HG03558 (cell line): ENCODE results near the gene TENT4B.

Experiments
- ATAC-seq: cut with Tn5 transposase; IDR thresholded peaks from one replicate; pipeline ENCODE4 v1.9.1; 2021; ENCODE audit warnings: moderate number of reproducible peaks; ENCODE audit not compliant: unreplicated experiment; ENCODE audit errors: extremely low read depth

TENT4B gene

GRCh38 chr16:50280932-50281331 is 127.8 kb downstream of the TENT4B start:
- ATAC-seq = no peak
